SK-N-SH (cell line): ENCODE data around the gene ILK.

Source experiments
- MAX ChIP-seq: IDR thresholded peaks from 2 replicates; pipeline ENCODE4 v1.4.0; 2012; ENCODE audit warnings: low read depth
- SIN3A ChIP-seq: IDR thresholded peaks from 2 replicates; pipeline ENCODE4 v1.6.1; 2012; ENCODE audit warnings: low read depth, mild to moderate bottlenecking, low read length, moderate library complexity, borderline replicate concordance
- TCF12 ChIP-seq: IDR thresholded peaks from 2 replicates; pipeline ENCODE4 v1.4.0; 2012

DNA sequence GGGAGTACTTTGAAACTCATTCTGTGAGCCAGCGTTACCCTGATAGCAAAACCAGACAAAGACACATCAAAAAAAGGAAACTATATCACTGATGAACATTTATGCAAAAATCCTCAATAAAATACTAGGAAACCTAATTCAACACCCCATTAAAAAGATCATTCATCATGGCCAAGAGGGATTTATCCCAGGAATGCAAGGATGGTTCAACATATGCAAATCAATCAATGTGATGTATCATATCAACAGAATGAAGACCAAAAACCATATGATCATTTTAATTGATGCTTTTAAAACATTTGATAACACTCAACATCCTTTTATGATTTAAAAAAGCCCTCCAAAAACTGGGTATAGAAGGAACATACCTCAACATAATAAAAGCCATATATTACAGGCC is 20.0 kb upstream of the ILK start:
- TF ChIP-seq TCF12 (no peak), MAX (no peak), SIN3A (no peak)
